Measurements from ENCODE around the gene MDK. TPM values are rescaled to one million over a fixed set of nuclear protein-coding genes. Genes with fewer than 3 reads are reported as not detected.

Gene MDK
- total RNA-seq, 1 donor from 2014 or later, result 2,040 TPM

DNA sequence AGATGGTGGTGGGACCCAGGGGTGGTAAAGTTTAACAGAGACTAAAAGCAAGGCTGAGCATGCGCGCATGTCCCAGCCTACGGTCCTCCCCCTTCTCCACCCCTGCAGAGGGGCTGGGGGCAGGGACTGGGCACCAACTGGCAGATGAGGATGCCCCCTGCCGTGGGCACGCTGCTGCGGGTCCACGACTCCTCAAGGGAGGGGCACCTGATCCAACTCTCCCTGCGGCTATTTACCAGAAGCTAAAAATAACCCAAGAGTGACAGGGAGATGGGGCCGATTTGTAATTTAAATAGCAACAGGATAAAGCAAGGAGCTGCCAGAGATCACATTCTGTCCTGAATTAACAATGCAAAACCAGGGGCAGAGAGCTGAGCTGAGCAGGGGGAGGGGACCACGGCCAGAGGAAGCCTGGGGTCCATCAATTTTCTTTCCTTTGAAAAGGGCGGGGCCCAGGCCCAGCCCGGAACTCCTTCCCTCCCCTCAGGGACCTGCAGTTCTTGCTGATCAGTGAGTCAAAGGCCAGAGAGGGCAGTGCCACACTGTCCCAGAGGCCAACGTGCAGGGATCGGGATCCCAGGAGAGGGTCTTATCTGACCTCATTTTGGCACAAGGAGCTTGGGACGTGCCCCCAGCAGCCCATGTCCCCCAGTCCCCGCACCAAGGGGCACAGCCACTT lies 42.3 kb upstream of the MDK start:
- H3K4me3 Mint-ChIP-seq (ENCODE audit: low read depth), result peak overlapping the region; percentile 51
- peaks cover 16% of the 10 kb centered on the region for H3K4me1 Mint-ChIP-seq (ENCODE audit: low read depth)
- H3K27me3 Mint-ChIP-seq, result peaks cover 39% of the 10 kb centered on the region
- no peaks in the 10 kb centered on the region for H3K36me3 Mint-ChIP-seq (ENCODE audit: insufficient read depth)
- no peak overlapping the region for H3K27ac Mint-ChIP-seq
- H3K9me3 Mint-ChIP-seq (ENCODE audit: low read depth), result no peaks in the 10 kb centered on the region
- DNase-seq (ENCODE audit: low spot score, unreplicated experiment), result no peak
- TF ChIP-seq, protein P1, sequence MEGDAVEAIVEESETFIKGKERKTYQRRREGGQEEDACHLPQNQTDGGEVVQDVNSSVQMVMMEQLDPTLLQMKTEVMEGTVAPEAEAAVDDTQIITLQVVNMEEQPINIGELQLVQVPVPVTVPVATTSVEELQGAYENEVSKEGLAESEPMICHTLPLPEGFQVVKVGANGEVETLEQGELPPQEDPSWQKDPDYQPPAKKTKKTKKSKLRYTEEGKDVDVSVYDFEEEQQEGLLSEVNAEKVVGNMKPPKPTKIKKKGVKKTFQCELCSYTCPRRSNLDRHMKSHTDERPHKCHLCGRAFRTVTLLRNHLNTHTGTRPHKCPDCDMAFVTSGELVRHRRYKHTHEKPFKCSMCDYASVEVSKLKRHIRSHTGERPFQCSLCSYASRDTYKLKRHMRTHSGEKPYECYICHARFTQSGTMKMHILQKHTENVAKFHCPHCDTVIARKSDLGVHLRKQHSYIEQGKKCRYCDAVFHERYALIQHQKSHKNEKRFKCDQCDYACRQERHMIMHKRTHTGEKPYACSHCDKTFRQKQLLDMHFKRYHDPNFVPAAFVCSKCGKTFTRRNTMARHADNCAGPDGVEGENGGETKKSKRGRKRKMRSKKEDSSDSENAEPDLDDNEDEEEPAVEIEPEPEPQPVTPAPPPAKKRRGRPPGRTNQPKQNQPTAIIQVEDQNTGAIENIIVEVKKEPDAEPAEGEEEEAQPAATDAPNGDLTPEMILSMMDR (IDR thresholded peaks at IDR 0.05; ENCODE audit: unreplicated experiment), result no peak

DNA sequence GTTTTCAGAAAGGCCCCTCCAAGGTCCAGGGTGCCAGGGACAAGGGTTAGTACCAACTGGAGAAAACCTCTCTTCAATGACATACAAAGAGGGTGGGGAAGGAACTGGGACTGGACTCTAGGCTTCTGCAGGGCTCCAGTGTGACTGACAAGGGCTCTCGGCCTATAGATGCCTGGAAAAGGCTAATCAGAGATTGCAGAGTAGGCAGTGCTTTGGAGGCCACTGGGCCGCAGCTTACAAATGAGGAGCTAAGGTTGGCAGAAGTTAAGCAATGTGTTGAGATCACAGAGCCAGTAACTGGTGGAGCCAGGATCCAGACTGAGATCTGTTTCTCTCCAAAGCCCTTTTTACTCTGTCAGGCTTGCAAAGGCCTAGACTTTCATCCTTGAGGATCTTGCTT lies 41.7 kb upstream of the MDK start:
- H3K9me3 Mint-ChIP-seq (ENCODE audit: low read depth), result no peaks in the 10 kb centered on the region
- TF ChIP-seq, protein P1 (IDR thresholded peaks at IDR 0.05; ENCODE audit: unreplicated experiment), result no peak
- peaks cover 18% of the 10 kb centered on the region for H3K4me1 Mint-ChIP-seq (ENCODE audit: low read depth)
- H3K27me3 Mint-ChIP-seq, result peaks cover 34% of the 10 kb centered on the region
- DNase-seq (ENCODE audit: low spot score, unreplicated experiment), result no peak
- no peak overlapping the region for H3K27ac Mint-ChIP-seq
- H3K36me3 Mint-ChIP-seq (ENCODE audit: insufficient read depth), result no peaks in the 10 kb centered on the region
- H3K4me3 Mint-ChIP-seq (ENCODE audit: low read depth), result no peak overlapping the region

DNA sequence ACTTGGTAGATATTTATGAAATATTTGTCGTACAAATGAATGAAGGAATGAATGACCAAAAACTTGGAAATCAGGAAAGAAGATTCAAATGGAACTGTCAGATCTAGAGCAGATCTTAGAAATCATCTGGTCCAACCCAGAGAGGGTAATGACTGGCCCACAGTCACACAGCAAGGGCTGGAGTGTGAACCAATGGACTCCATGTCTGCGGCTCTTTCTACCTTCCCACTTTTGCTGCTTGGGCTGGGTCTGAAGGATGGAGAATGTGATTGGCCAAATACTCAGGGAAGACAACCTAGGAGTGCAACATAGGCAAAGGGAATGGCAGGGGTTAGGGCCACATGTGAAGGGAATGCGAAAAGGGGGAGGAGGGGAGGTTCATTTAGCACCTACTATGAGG lies 40.0 kb upstream of the MDK start:
- DNase-seq (ENCODE audit: low spot score, unreplicated experiment), result no peak
- Mint-ChIP-seq H3K4me3 (ENCODE audit: low read depth) (no peak overlapping the region), H3K27me3 (peaks cover 35% of the 10 kb centered on the region), H3K36me3 (ENCODE audit: insufficient read depth) (no peaks in the 10 kb centered on the region), H3K4me1 (ENCODE audit: low read depth) (peaks cover 19% of the 10 kb centered on the region), H3K27ac (no peak overlapping the region), H3K9me3 (ENCODE audit: low read depth) (no peaks in the 10 kb centered on the region)
- TF ChIP-seq, protein P1 (IDR thresholded peaks at IDR 0.05; ENCODE audit: unreplicated experiment), result no peak

DNA sequence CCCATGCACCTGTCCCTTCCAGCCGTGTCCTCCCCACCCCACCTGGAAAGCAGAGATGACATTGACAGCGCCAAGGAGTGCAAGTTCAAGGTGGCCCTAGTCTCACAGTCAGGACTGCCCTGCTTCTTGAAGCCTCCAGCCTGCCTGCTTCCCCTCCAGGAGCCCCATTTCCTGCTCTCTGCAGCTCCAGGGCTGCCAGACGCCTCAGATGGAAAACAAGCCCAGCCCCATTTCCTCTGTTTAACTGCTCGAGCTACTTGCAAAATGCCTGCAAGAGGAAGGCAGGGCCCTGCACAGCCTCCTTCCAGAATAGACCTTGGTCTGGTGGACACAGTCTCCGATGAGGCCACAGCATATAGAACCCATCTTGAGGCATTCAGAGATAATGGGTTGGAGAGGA lies 39.2 kb upstream of the MDK start:
- no peak overlapping the region for H3K4me3 Mint-ChIP-seq (ENCODE audit: low read depth)

DNA sequence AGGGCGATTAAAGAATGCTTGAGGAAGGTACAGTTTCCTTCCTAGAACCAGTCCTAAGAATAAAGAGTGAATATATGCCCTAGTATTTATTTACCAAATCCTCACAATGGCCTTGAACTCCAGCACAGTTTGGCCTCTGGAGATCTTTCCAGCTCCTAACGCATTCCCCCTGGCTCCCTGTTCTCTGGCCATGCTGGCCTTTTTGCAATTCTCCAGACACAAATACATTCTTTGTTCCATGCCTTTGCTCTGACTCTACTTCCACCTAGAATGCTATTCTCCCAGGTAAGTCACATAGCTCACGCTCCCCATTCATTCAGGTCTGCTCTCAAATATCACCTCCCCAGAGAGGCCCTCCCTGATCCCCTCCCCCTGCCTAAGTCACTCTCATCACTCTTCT lies 37.9 kb upstream of the MDK start:
- H3K27me3 Mint-ChIP-seq, result peaks cover 39% of the 10 kb centered on the region
- DNase-seq (ENCODE audit: low spot score, unreplicated experiment), result no peak
- no peak overlapping the region for H3K27ac Mint-ChIP-seq

More for the DNA sequence above, 39.2 kb upstream of the MDK start:
- DNase-seq (ENCODE audit: low spot score, unreplicated experiment), result no peak
- H3K4me1 Mint-ChIP-seq (ENCODE audit: low read depth), result peaks cover 21% of the 10 kb centered on the region
- H3K9me3 Mint-ChIP-seq (ENCODE audit: low read depth), result no peaks in the 10 kb centered on the region
- TF ChIP-seq, protein P1 (IDR thresholded peaks at IDR 0.05; ENCODE audit: unreplicated experiment), result no peak
- H3K27me3 Mint-ChIP-seq, result peaks cover 41% of the 10 kb centered on the region
- no peaks in the 10 kb centered on the region for H3K36me3 Mint-ChIP-seq (ENCODE audit: insufficient read depth)
- H3K27ac Mint-ChIP-seq, result no peak overlapping the region

More for the DNA sequence above, 37.9 kb upstream of the MDK start:
- Mint-ChIP-seq H3K4me1 (ENCODE audit: low read depth) (peaks cover 23% of the 10 kb centered on the region), H3K4me3 (ENCODE audit: low read depth) (no peak overlapping the region), H3K9me3 (ENCODE audit: low read depth) (no peaks in the 10 kb centered on the region), H3K36me3 (ENCODE audit: insufficient read depth) (no peaks in the 10 kb centered on the region)
- TF ChIP-seq, protein P1 (IDR thresholded peaks at IDR 0.05; ENCODE audit: unreplicated experiment), result no peak

Measured in progenitor cell of endocrine pancreas (in vitro differentiated cells).